GM19099 (cell line): Measurements from ENCODE around the gene HLA-DOA.

Source experiments
- POLR2A ChIP-seq: IDR thresholded peaks from 3 replicates; pipeline ENCODE4 v1.6.1; 2011; ENCODE audit warnings: low read depth; ENCODE audit not compliant: insufficient read length; ENCODE audit errors: extremely low read depth

The HLA-DOA gene

GRCh38 chr6:32967151-32968091, 42.0 kb downstream of the HLA-DOA start:
- TF ChIP-seq POLR2A, result no peak

- no peak for TF ChIP-seq POLR2A
Observed at GRCh38 chr6:32964776-32965175, 44.6 kb downstream of the HLA-DOA start.

GRCh38 chr6:32963866-32964265, 45.5 kb downstream of the HLA-DOA start:
- TF ChIP-seq POLR2A, result no peak

GRCh38 chr6:32962213-32962826, 47.1 kb downstream of the HLA-DOA start:
- no peak for TF ChIP-seq POLR2A

- no peak for TF ChIP-seq POLR2A
Observed at GRCh38 chr6:32960563-32960962, 48.8 kb downstream of the HLA-DOA start.

- no peak for TF ChIP-seq POLR2A
Observed at GRCh38 chr6:32956176-32956575, 53.2 kb downstream of the HLA-DOA start.

- TF ChIP-seq POLR2A, result peak; percentile 19
Observed at GRCh38 chr6:32954986-32955802, 54.2 kb downstream of the HLA-DOA start.

- TF ChIP-seq POLR2A, result no peak
Observed at GRCh38 chr6:32954267-32954666, 55.1 kb downstream of the HLA-DOA start.
